Mammary epithelial cell (primary cell): ENCODE data around the gene FAM53B.

ENCODE experiments used
- EZH2 ChIP-seq: IDR thresholded peaks from 2 replicates; pipeline ENCODE4 v1.6.1; 2012; ENCODE audit warnings: low read length, inconsistent platforms, borderline replicate concordance
- TF ChIP-seq, protein P1 (sequence below), 2 donors: IDR thresholded peaks in 1 of 2; conservative IDR thresholded peaks in 1 of 2; 2 replicates each; pipeline ENCODE4 v1.5.1; 2011 to 2012; ENCODE audit warnings: inconsistent platforms in 2 of 2, low read length in 2 of 2, mild to moderate bottlenecking in 2 of 2, control low read depth in 1 of 2, low read depth in 1 of 2; ENCODE audit not compliant: insufficient read depth in 1 of 2; ENCODE audit errors: extremely low read depth in 1 of 2

DNA sequence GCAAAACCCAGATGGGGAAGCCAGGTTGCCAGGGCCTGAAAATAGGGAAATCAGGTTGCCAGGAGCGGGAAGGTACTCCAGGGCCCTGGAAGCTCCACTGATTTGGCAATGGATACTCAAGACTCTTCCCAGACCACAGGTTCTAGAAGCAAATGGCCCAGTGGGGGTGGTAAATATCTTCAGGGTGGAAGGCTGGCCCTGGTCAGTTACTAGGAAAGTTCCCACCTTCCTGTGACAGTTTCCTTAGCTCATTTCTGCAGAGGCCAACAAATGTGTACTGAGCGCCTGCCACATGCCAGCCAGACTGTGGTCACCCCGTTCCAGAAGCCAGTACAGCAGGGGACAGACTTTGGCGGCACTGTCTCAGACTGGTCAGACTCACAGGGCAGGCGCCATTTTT is 113.6 kb downstream of the FAM53B start:
- TF ChIP-seq EZH2 = no peak
- TF ChIP-seq, protein P1, sequence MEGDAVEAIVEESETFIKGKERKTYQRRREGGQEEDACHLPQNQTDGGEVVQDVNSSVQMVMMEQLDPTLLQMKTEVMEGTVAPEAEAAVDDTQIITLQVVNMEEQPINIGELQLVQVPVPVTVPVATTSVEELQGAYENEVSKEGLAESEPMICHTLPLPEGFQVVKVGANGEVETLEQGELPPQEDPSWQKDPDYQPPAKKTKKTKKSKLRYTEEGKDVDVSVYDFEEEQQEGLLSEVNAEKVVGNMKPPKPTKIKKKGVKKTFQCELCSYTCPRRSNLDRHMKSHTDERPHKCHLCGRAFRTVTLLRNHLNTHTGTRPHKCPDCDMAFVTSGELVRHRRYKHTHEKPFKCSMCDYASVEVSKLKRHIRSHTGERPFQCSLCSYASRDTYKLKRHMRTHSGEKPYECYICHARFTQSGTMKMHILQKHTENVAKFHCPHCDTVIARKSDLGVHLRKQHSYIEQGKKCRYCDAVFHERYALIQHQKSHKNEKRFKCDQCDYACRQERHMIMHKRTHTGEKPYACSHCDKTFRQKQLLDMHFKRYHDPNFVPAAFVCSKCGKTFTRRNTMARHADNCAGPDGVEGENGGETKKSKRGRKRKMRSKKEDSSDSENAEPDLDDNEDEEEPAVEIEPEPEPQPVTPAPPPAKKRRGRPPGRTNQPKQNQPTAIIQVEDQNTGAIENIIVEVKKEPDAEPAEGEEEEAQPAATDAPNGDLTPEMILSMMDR (conservative IDR thresholded peaks at IDR 0.05 in 1 of 2, IDR thresholded peaks at IDR 0.05 in 1 of 2; ENCODE audit: extremely low read depth in 1 of 2, insufficient read depth in 1 of 2, low read depth in 1 of 2, low read length in 2 of 2) = no peak
